ENCODE measurements around the gene RALGAPA1.

Gene RALGAPA1

DNA sequence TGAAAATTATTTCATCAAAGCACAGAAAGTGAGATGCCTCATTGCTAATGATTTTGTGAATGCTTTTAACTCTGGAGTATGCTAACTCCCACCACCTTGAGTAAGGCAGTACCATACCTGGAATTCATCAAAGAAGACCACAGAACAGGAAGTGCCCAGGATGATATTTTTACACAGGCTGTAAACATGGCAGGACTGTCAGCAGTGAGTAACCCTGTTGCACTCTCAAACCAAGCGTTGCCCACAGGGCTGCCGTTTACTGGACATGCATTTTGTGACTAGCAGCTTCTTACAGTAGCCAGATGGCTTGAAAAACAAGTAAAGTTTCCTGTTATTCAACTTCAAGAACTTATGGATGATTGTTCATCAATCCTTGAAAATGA is 42.4 kb downstream of the RALGAPA1 start:
- no peaks in the 10 kb centered on the region for H3K27me3 ChIP-seq (ENCODE audit: insufficient read depth, poor library complexity, severe bottlenecking)
- no peak overlapping the region for H3K4me3 ChIP-seq (replicated peaks; ENCODE audit: insufficient read depth, low read length)
- DNase-seq (ENCODE audit: low read depth in 1 of 2, low spot score in 1 of 2), result no peak
- H3K27ac ChIP-seq (replicated peaks), result no peak overlapping the region
- TF ChIP-seq GABPA (IDR thresholded peaks at IDR 0.05; ENCODE audit: low read depth) (no peak), SPI1 (IDR thresholded peaks at IDR 0.05; ENCODE audit: borderline replicate concordance, low read depth) (no peak), POLR2AphosphoS5 (IDR thresholded peaks at IDR 0.05; ENCODE audit: low read depth) (no peak)
- TF ChIP-seq, protein P1, sequence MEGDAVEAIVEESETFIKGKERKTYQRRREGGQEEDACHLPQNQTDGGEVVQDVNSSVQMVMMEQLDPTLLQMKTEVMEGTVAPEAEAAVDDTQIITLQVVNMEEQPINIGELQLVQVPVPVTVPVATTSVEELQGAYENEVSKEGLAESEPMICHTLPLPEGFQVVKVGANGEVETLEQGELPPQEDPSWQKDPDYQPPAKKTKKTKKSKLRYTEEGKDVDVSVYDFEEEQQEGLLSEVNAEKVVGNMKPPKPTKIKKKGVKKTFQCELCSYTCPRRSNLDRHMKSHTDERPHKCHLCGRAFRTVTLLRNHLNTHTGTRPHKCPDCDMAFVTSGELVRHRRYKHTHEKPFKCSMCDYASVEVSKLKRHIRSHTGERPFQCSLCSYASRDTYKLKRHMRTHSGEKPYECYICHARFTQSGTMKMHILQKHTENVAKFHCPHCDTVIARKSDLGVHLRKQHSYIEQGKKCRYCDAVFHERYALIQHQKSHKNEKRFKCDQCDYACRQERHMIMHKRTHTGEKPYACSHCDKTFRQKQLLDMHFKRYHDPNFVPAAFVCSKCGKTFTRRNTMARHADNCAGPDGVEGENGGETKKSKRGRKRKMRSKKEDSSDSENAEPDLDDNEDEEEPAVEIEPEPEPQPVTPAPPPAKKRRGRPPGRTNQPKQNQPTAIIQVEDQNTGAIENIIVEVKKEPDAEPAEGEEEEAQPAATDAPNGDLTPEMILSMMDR (IDR thresholded peaks at IDR 0.05; ENCODE audit: insufficient read depth, low read length), result no peak
- TF ChIP-seq, protein P2, sequence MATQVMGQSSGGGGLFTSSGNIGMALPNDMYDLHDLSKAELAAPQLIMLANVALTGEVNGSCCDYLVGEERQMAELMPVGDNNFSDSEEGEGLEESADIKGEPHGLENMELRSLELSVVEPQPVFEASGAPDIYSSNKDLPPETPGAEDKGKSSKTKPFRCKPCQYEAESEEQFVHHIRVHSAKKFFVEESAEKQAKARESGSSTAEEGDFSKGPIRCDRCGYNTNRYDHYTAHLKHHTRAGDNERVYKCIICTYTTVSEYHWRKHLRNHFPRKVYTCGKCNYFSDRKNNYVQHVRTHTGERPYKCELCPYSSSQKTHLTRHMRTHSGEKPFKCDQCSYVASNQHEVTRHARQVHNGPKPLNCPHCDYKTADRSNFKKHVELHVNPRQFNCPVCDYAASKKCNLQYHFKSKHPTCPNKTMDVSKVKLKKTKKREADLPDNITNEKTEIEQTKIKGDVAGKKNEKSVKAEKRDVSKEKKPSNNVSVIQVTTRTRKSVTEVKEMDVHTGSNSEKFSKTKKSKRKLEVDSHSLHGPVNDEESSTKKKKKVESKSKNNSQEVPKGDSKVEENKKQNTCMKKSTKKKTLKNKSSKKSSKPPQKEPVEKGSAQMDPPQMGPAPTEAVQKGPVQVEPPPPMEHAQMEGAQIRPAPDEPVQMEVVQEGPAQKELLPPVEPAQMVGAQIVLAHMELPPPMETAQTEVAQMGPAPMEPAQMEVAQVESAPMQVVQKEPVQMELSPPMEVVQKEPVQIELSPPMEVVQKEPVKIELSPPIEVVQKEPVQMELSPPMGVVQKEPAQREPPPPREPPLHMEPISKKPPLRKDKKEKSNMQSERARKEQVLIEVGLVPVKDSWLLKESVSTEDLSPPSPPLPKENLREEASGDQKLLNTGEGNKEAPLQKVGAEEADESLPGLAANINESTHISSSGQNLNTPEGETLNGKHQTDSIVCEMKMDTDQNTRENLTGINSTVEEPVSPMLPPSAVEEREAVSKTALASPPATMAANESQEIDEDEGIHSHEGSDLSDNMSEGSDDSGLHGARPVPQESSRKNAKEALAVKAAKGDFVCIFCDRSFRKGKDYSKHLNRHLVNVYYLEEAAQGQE (IDR thresholded peaks at IDR 0.05; ENCODE audit: insufficient replicate concordance, low read depth), result no peak

- DNase-seq (ENCODE audit: low read depth in 1 of 2, low spot score in 1 of 2), result no peak
- no peak for TF ChIP-seq POLR2AphosphoS5 (IDR thresholded peaks at IDR 0.05; ENCODE audit: low read depth)
- TF ChIP-seq, protein P1 (IDR thresholded peaks at IDR 0.05; ENCODE audit: insufficient read depth, low read length), result no peak
- TF ChIP-seq, protein P2 (IDR thresholded peaks at IDR 0.05; ENCODE audit: insufficient replicate concordance, low read depth), result no peak
- no peak for TF ChIP-seq SPI1 (IDR thresholded peaks at IDR 0.05; ENCODE audit: borderline replicate concordance, low read depth)
- no peak overlapping the region for H3K4me3 ChIP-seq (replicated peaks; ENCODE audit: insufficient read depth, low read length)
- H3K27ac ChIP-seq (replicated peaks), result no peak overlapping the region
- H3K27me3 ChIP-seq (ENCODE audit: insufficient read depth, poor library complexity, severe bottlenecking), result no peaks in the 10 kb centered on the region
Measured at GRCh38 chr14:35766036-35766699, 42.9 kb downstream of the RALGAPA1 start.

GRCh38 chr14:35761922-35762321 is 47.2 kb downstream of the RALGAPA1 start:
- Histone ChIP-seq H3K27me3 (ENCODE audit: insufficient read depth, poor library complexity, severe bottlenecking) (no peaks in the 10 kb centered on the region), H3K4me3 (replicated peaks; ENCODE audit: insufficient read depth, low read length) (no peak overlapping the region), H3K27ac (replicated peaks) (no peak overlapping the region)
- DNase-seq (ENCODE audit: low read depth in 1 of 2, low spot score in 1 of 2), result no peak
- TF ChIP-seq POLR2AphosphoS5 (IDR thresholded peaks at IDR 0.05; ENCODE audit: low read depth) (no peak), GABPA (IDR thresholded peaks at IDR 0.05; ENCODE audit: low read depth) (no peak), SPI1 (IDR thresholded peaks at IDR 0.05; ENCODE audit: borderline replicate concordance, low read depth) (no peak)
- TF ChIP-seq, protein P1 (IDR thresholded peaks at IDR 0.05; ENCODE audit: insufficient read depth, low read length), result no peak
- TF ChIP-seq, protein P2 (IDR thresholded peaks at IDR 0.05; ENCODE audit: insufficient replicate concordance, low read depth), result no peak
